ENCODE results near the gene ITSN1.

Gene ITSN1

GRCh38 chr21:33648555-33648954 is 6.3 kb downstream of the ITSN1 start:
- no peak for ATAC-seq
- no peak for TF ChIP-seq ZNF70 (CRISPR knock-in tag; IDR thresholded peaks at IDR 0.05)
- TF ChIP-seq ESRRG (CRISPR knock-in tag; IDR thresholded peaks at IDR 0.05) = no peak
- no peak for TF ChIP-seq POU6F1 (CRISPR knock-in tag; IDR thresholded peaks at IDR 0.05; ENCODE audit: borderline replicate concordance, low read depth)
- TF ChIP-seq PPARA (CRISPR knock-in tag; IDR thresholded peaks at IDR 0.05; ENCODE audit: borderline replicate concordance) = no peak
- TF ChIP-seq ISL1 (CRISPR knock-in tag; IDR thresholded peaks at IDR 0.05) = no peak
- no peak for TF ChIP-seq PATZ1 (CRISPR knock-in tag; IDR thresholded peaks at IDR 0.05; ENCODE audit: borderline replicate concordance)
- no peak for TF ChIP-seq TOX (CRISPR knock-in tag; IDR thresholded peaks at IDR 0.05; ENCODE audit: borderline replicate concordance)
- TF ChIP-seq TSHZ2 (CRISPR knock-in tag; IDR thresholded peaks at IDR 0.05) = no peak
- no peak for TF ChIP-seq ZFP30 (CRISPR knock-in tag; IDR thresholded peaks at IDR 0.05)
- TF ChIP-seq BACH2 (CRISPR knock-in tag; IDR thresholded peaks at IDR 0.05; ENCODE audit: borderline replicate concordance) = no peak
- TF ChIP-seq ZNF565 (CRISPR knock-in tag; conservative IDR thresholded peaks at IDR 0.05; ENCODE audit: low read depth) = no peak
- TF ChIP-seq CSRNP3 (CRISPR knock-in tag; IDR thresholded peaks at IDR 0.05) = no peak
- TF ChIP-seq ZC3H10 (CRISPR knock-in tag; IDR thresholded peaks at IDR 0.05) = no peak

GRCh38 chr21:33650230-33650629 is 7.9 kb downstream of the ITSN1 start:
- no peak for TF ChIP-seq ZNF8 (CRISPR knock-in tag; IDR thresholded peaks at IDR 0.05)
- TF ChIP-seq ZFP3 (CRISPR knock-in tag; IDR thresholded peaks at IDR 0.05) = no peak
- no peak for ATAC-seq

GRCh38 chr21:33650929-33651509 is 8.7 kb downstream of the ITSN1 start:
- TF ChIP-seq RARB (CRISPR knock-in tag; IDR thresholded peaks at IDR 0.05) (no peak), ZNF565 (CRISPR knock-in tag; conservative IDR thresholded peaks at IDR 0.05; ENCODE audit: low read depth) (no peak), ZNF70 (CRISPR knock-in tag; IDR thresholded peaks at IDR 0.05) (no peak), SNAI2 (CRISPR knock-in tag; IDR thresholded peaks at IDR 0.05) (no peak), PPARA (CRISPR knock-in tag; IDR thresholded peaks at IDR 0.05; ENCODE audit: borderline replicate concordance) (no peak), CREB5 (CRISPR knock-in tag; IDR thresholded peaks at IDR 0.05; ENCODE audit: low read depth) (no peak), ARNTL (CRISPR knock-in tag; IDR thresholded peaks at IDR 0.05; ENCODE audit: borderline replicate concordance, low read depth) (no peak), CSRNP3 (CRISPR knock-in tag; IDR thresholded peaks at IDR 0.05) (no peak), PATZ1 (CRISPR knock-in tag; IDR thresholded peaks at IDR 0.05; ENCODE audit: borderline replicate concordance) (no peak), GLIS3 (CRISPR knock-in tag; IDR thresholded peaks at IDR 0.05) (no peak), ZFP30 (CRISPR knock-in tag; IDR thresholded peaks at IDR 0.05) (no peak), TOX (CRISPR knock-in tag; IDR thresholded peaks at IDR 0.05; ENCODE audit: borderline replicate concordance) (no peak), ISL1 (CRISPR knock-in tag; IDR thresholded peaks at IDR 0.05) (no peak), ESRRG (CRISPR knock-in tag; IDR thresholded peaks at IDR 0.05) (no peak)
- no peak for ATAC-seq
